CD4-positive, alpha-beta T cell treated with Interleukin-6 at 100 ng/mL for 8 hours (primary cell): ENCODE results near the gene OTOP3.

Experiments
- DNase-seq: peaks from one replicate; pipeline ENCODE4 v3.0.0-alpha.2; 2020; ENCODE audit warnings: mixed read lengths, low spot score

Gene OTOP3

GRCh38 chr17:74986206-74986576 is 50.5 kb downstream of the OTOP3 start:
- DNase-seq = no peak

- DNase-seq = peak; percentile 88
Measured at GRCh38 chr17:74987418-74987908, 51.8 kb downstream of the OTOP3 start, which contains the start of gene CDR2L. Gene CDR2L, plus strand, starts transcription at chr17:74987632. Its CDS starts 412 bp downstream, at chr17:74988044.

DNA sequence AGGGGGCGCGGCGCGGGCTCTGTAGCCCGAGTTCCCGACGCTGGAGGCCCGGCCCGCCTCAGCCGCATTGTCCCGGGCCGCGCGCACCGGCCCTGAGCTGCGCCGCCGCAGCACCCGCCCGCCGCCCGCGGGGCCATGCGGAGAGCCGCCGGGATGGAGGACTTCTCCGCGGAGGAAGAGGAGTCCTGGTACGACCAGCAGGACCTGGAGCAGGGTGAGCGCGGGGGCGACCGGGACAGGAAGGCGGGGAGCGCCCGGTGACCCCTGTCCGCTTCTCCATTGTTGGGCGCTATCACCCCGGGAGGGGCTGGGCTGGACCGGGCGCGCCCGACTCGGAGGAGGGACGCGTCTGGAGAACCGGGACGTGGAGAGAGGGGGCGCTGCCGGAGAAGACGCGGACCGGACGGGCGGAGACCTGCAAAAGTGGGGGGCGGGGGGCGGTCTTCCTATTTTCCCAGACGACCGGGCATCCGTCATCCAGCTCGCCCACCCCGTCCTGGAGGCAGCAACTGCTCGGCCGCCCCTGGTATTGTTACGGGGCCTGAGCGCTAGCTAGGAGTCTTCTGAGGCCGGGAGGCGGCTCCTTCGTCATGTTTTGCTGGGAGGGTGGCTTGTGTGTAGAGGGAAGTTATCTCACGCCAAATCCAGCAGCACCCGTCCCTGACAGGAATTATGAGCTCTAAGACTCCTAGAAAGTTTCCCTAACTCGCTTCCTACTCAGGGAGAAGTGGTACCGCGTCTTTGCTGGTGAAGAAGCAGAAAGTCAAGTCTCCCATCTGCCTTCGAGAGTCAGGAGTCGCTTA is 52.4 kb downstream of the OTOP3 start:
- DNase-seq = no peak

DNA sequence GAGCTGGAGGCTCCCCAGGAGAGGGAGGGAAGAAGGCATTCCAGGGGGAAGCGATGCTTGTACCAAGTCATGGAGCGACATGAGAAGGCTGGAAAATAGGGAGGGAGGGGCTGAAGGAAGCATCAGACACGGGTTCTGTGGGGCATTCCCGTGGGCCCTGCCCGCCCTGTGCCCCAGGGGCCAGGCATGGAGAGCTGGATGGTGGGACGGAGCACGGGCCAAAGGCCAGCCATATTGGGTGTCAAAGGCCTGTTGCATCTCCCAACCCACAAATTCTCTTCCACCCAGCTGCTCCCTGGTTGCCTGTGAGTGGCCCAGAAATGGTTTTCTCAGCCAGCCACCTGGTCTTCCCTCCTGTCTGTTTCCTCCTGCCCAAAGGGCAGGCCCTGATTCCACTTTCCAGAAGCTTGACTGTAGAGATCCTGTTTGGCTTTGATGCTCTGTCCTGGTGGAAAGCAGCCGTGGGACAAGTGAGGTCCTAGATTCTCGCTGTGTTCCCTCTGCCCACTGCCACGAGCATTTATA is 54.9 kb downstream of the OTOP3 start:
- no peak for DNase-seq

DNA sequence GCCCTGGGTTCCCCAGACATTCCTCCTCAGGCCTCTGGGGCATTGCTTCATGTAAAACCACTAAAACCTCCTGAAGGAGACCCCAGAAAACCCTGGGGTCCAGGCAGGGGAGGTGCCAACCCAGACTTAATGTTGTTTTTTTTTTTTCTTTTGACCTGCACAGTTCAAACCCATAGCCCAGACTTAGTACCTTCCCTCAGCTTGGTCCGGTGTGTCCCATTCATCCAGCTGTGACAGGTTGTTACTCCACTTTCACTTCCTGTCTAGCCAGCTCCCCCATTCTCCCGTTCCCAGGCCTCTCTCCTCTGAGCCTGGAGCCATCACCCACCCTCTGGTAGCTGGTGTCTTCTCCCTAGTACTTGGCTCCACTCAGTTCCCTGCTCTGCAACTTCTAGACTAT is 56.5 kb downstream of the OTOP3 start:
- no peak for DNase-seq

DNA sequence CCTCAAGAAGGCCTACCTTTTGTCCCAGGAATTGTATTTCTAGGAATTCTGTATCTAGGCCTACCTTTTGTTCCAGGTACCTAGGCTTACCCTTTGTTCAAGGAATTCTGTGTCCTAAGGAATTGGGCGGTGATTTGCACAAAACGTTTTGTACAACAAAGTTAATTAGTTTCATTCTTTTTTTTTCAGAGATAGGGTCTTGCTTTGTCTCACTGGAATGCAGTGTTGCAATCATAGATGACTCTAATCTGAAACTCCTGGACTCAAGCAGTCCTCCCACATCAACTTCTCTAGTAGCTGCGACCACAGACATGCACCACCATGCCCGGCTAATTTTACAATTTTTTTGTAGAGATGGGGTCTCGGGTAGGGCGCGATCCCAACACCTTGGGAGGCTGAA is 58.7 kb downstream of the OTOP3 start:
- DNase-seq = no peak

DNA sequence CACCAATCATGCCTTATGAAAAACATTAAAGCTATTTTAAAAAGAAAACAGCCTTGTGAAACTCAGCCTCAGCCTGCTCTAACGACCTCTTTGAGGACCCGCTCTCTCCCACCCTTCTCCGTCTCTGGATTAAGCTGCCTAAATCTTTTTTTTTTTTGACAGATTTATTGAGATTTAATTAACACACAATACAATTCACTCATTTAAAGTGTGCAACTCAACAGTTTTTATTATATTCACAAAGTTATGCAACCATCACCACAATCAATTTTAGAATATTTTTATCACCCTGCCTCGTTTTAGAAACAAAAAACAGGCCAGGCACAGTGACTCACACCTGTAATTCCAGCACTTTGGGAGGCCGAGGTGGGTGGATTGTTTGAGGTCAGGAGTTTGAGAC is 60.1 kb downstream of the OTOP3 start:
- DNase-seq = no peak

- no peak for DNase-seq
Measured at GRCh38 chr17:74998783-74999182, 63.1 kb downstream of the OTOP3 start.

GRCh38 chr17:74999523-74999922 is 63.8 kb downstream of the OTOP3 start:
- no peak for DNase-seq
